OCI-LY7 (cell line): Measurements from ENCODE around the gene DPPA5. TPM values are rescaled to one million over a fixed set of nuclear protein-coding genes. Genes with fewer than 3 reads are reported as not detected.
"Not testable (repeated sequence)": the region's sequence is repeated elsewhere in the genome, so short reads cannot be mapped to it uniquely, and the experiment has no call there.

Source experiments
- BruUV-seq: library from RNA; stranded (reverse); fragments of 400-500 nt; replicated peaks from 2 replicates; lab custom pipeline; 2021; lab: Mats Ljungman, UMichigan
- CTCF ChIA-PET: fragments of 300-600 bp; sonication (Branson Sonifier 250); formaldehyde crosslinking; loops from one replicate; lab custom pipeline; 2022; ENCODE audit warnings: antibody characterized with exemption; ENCODE audit not compliant: unreplicated experiment; lab: Charles Lee
- POLR2A ChIA-PET: fragments of 300-600 bp; sonication (Branson Sonifier 250); formaldehyde crosslinking; loops from one replicate; lab custom pipeline; 2022; ENCODE audit warnings: antibody characterized with exemption; lab: Charles Lee
- DNase-seq: peaks from one replicate; pipeline ENCODE4 v3.0.0-alpha.2; 2015; ENCODE audit warnings: low spot score
- H2AFZ ChIP-seq: fragments of 200-600 bp; sonication (generic), shearing (Covaris generic); 2 replicates; pipeline ENCODE4 v1.6.1; 2014; ENCODE audit warnings: mild to moderate bottlenecking, antibody characterized with exemption, low read length, moderate library complexity
- H3K27ac ChIP-seq: fragments of 200-600 bp; sonication (generic); 2 replicates; pipeline ENCODE4 v1.5.1; 2014; ENCODE audit warnings: mixed run types, low read depth, mild to moderate bottlenecking, moderate library complexity, low read length, inconsistent platforms; ENCODE audit not compliant: poor library complexity, severe bottlenecking
- H3K36me3 ChIP-seq: fragments of 200-600 bp; sonication (generic); 2 replicates; pipeline ENCODE4 v1.6.1; 2014; ENCODE audit warnings: mild to moderate bottlenecking, antibody characterized with exemption, low read length, moderate library complexity, mixed read lengths; ENCODE audit not compliant: insufficient read depth
- H3K4me1 ChIP-seq: fragments of 200-600 bp; sonication (generic); 2 replicates; pipeline ENCODE4 v1.5.1; 2014; ENCODE audit warnings: mild to moderate bottlenecking, low read length; ENCODE audit not compliant: insufficient read depth, poor library complexity, severe bottlenecking
- H3K4me2 ChIP-seq: fragments of 200-600 bp; sonication (generic); 2 replicates; pipeline ENCODE4 v1.6.1; 2014; ENCODE audit warnings: mild to moderate bottlenecking, low read length
- H3K4me3 ChIP-seq: fragments of 200-600 bp; sonication (generic); 2 replicates; pipeline ENCODE4 v1.5.1; 2014; ENCODE audit warnings: mild to moderate bottlenecking, low read depth, low read length; ENCODE audit not compliant: poor library complexity, severe bottlenecking
- H3K79me2 ChIP-seq: fragments of 200-600 bp; sonication (generic); 2 replicates; pipeline ENCODE4 v1.6.1; 2016; ENCODE audit warnings: low read depth, mild to moderate bottlenecking, low read length, moderate library complexity, mixed read lengths; ENCODE audit not compliant: insufficient read depth
- H3K9me2 ChIP-seq: fragments of 200-600 bp; sonication (generic); 2 replicates; pipeline ENCODE4 v1.6.1; 2016; ENCODE audit warnings: mild to moderate bottlenecking, low read length, mixed read lengths; ENCODE audit not compliant: insufficient read depth
- H3K9me3 ChIP-seq: fragments of 200-600 bp; sonication (generic); 2 replicates; pipeline ENCODE4 v1.6.1; 2014; ENCODE audit warnings: mild to moderate bottlenecking, mixed run types, low read length, mixed read lengths
- H4K20me1 ChIP-seq: fragments of 200-600 bp; sonication (generic); 2 replicates; pipeline ENCODE4 v1.6.1; 2014; ENCODE audit warnings: mild to moderate bottlenecking, antibody characterized with exemption, low read length, moderate library complexity, mixed read lengths; ENCODE audit not compliant: insufficient read depth
- EZH2phosphoT487 ChIP-seq: fragments of 200-600 bp; sonication (generic); IDR thresholded peaks from 2 replicates; pipeline ENCODE4 v1.6.1; 2018; ENCODE audit warnings: low read depth, borderline replicate concordance, mild to moderate bottlenecking, mixed run types, antibody characterized with exemption, low read length, moderate library complexity, mixed read lengths
- intact Hi-C: fragments of 100-400 bp; cut with micrococcal nuclease; formaldehyde crosslinking; loops from one replicate; pipeline ENCODE4 v1.10.0; 2022; ENCODE audit not compliant: unreplicated experiment
- total RNA-seq, 2 experiments: library from RNA; depleted of rRNA in 1 of 2; stranded (reverse); fragments of >200 nt in 1 of 2; shearing (Covaris generic) in 1 of 2; gene quantifications; 2 replicates each; pipeline ENCODE4 v1.2.3, GENCODE V29; 2014 to 2022
- TF ChIP-seq, protein P1 (sequence below): fragments of 200-600 bp; sonication (generic); conservative IDR thresholded peaks from 2 replicates; pipeline ENCODE4 v1.5.1; 2014; ENCODE audit warnings: mild to moderate bottlenecking, antibody characterized with exemption, low read length, moderate library complexity, mixed read lengths

DPPA5 gene
- total RNA-seq, 2 experiments from 2014 or later = not detected

DNA sequence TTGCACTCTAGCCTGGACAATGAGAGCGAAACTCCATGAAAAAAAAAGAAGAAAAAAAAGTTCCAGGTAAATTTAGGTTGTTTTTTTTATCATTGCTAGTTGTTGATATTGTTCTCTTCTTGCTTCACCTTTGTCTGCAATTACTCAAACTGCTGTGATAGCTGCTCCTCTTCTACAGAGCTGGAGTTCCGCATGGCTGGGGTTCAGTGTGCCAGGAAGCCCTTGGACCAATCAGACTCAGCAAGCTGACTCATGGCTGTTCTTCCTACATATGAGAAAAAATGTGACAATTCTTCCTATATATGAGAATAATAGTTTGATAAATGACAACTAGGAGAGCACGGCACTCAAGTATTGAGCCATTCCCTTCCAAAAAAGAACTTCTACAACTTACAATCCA, 28.4 kb downstream of the DPPA5 start:
- Histone ChIP-seq H3K4me2 (no peak overlapping the region), H3K27ac (no peak overlapping the region), H3K4me3 (no peak overlapping the region), H2AFZ (peak overlapping the region; percentile 83), H3K9me3 (no peaks in the 10 kb centered on the region), H3K36me3 (no peaks in the 10 kb centered on the region), H3K9me2 (no peaks in the 10 kb centered on the region), H3K79me2 (no peaks in the 10 kb centered on the region), H4K20me1 (no peaks in the 10 kb centered on the region), H3K4me1 (peaks cover 5% of the 10 kb centered on the region)
- intact Hi-C loops = loop anchor here (1.0 to 5.0 kb wide), 6 partner anchors 40 to 913 kb away; partner anchors contain the start of gene KCNQ5
- peak; percentile 22 for DNase-seq
- CTCF ChIA-PET = no interaction called here
- POLR2A ChIA-PET = interaction anchor here (0.7 kb wide), 1 partner anchor 10 kb away, joined by 3 read pairs; no protein-coding TSS in a partner anchor
- TF ChIP-seq, protein P1, sequence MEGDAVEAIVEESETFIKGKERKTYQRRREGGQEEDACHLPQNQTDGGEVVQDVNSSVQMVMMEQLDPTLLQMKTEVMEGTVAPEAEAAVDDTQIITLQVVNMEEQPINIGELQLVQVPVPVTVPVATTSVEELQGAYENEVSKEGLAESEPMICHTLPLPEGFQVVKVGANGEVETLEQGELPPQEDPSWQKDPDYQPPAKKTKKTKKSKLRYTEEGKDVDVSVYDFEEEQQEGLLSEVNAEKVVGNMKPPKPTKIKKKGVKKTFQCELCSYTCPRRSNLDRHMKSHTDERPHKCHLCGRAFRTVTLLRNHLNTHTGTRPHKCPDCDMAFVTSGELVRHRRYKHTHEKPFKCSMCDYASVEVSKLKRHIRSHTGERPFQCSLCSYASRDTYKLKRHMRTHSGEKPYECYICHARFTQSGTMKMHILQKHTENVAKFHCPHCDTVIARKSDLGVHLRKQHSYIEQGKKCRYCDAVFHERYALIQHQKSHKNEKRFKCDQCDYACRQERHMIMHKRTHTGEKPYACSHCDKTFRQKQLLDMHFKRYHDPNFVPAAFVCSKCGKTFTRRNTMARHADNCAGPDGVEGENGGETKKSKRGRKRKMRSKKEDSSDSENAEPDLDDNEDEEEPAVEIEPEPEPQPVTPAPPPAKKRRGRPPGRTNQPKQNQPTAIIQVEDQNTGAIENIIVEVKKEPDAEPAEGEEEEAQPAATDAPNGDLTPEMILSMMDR = no peak
- TF ChIP-seq EZH2phosphoT487 = no peak
- BruUV-seq = no TSS peak

DNA sequence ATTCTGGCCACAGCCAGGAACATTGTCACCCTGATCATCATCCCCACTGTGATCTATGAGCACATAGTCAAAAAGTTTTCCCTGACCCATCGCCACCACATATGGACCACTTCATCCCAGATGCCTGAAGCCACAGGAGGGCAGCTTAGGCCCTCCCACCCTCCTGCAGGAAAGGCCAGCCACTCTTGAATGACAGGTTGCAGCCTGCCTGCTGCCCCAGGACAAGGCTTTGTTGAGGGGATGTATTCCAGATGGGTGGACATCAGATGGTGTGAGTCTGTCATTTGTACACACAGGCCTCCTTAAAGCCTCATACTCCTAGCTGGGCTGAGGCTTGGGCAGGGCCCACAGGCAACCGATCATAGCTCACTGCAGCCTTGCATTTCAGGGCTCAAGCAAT, 30.8 kb downstream of the DPPA5 start:
- Histone ChIP-seq H3K79me2 (no peaks in the 10 kb centered on the region), H3K9me3 (no peaks in the 10 kb centered on the region), H3K9me2 (no peaks in the 10 kb centered on the region), H3K4me1 (peaks cover 5% of the 10 kb centered on the region), H2AFZ (no peak overlapping the region), H4K20me1 (no peaks in the 10 kb centered on the region), H3K4me3 (no peak overlapping the region), H3K4me2 (no peak overlapping the region), H3K36me3 (no peaks in the 10 kb centered on the region), H3K27ac (no peak overlapping the region)
- ChIA-PET CTCF (no interaction called here), POLR2A (interaction anchor here (0.6 kb wide), 1 partner anchor 288 kb away, joined by 4 read pairs; no protein-coding TSS in a partner anchor)
- TF ChIP-seq, protein P1 = no peak
- TF ChIP-seq EZH2phosphoT487 = no peak
- intact Hi-C loops = no loop called here
- DNase-seq = no peak
- no TSS peak for BruUV-seq

DNA sequence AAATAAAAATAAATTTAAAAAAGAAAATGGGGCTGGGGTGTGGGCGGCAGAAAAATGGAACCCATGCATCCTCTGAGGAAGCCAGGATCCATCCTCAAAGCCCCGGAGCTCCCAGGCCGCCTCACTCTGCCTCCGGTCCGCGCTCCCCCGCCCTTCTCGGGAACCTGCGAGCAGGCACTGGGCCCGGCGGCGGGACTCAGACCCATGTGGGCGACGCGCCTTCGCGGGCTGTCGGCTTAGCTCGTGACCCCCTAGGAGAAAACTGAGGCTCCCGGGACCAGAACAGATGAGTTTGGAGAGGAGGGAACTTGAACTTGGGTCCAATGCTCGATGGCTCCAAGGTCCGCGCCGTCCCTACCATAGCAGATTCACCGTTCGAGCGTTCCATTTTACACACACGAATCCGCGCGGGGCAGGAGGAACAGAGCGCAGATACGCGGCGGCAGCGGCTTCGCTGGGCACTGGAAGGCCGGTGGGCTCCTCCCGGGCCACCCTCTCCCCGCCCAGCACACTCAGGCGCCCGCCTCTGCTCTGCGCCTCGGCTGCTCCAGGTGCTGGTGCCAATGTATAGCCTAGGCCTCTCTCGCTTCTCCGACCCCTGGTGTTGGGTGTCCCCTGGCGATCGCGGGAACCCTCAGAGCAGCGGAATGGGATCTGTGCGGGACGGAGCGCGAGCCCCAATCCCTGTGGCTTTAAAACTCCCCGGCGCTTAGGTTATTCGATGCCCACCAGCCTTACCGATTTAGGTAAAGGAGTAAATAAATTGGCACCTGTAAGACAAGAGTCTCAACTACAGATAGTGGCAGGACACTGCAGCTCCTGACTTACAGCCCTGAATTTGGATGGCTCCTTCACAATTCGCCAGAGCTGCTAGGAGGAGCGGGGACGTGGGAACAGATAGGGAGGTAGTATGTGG, 39.2 kb downstream of the DPPA5 start:
- Histone ChIP-seq H3K4me3 (no peak overlapping the region), H3K36me3 (no peaks in the 10 kb centered on the region), H3K27ac (no peak overlapping the region), H3K9me2 (no peaks in the 10 kb centered on the region), H3K4me2 (no peak overlapping the region), H3K79me2 (no peaks in the 10 kb centered on the region), H4K20me1 (no peaks in the 10 kb centered on the region), H3K4me1 (peaks cover 3% of the 10 kb centered on the region), H3K9me3 (no peaks in the 10 kb centered on the region), H2AFZ (no peak overlapping the region)
- no TSS peak for BruUV-seq
- DNase-seq = no peak
- POLR2A ChIA-PET = interaction anchor here (0.7 to 1.4 kb wide), 3 partner anchors 11 to 181 kb away, joined by 3 read pairs; partner anchors contain the start of gene MTO1
- intact Hi-C loops = no loop called here
- TF ChIP-seq, protein P1 = no peak
- TF ChIP-seq EZH2phosphoT487 = no peak
- CTCF ChIA-PET = no interaction called here

DNA sequence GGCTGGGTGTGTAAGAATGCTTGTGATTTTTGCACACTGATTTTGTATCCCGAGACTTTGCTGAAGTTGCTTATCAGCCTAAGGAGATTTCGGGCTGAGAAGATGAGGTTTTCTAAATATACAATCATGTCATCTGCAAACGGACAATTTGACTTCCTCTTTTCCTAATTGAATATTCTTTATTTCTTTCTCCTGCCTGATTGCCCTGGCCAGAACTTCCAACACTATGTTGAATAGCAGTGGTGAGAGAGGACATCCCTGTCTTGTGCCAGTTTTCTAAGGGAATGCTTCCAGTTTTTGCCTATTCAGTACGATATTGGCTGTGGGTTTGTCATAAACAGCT, 43.6 kb downstream of the DPPA5 start:
- Histone ChIP-seq H3K4me2 (peak overlapping the region; percentile 79), H3K4me3 (peak overlapping the region; percentile 75), H3K79me2 (peaks cover 43% of the 10 kb centered on the region), H3K27ac (peak overlapping the region; percentile 65), H2AFZ (peak overlapping the region; percentile 72), H3K4me1 (peaks cover 23% of the 10 kb centered on the region)
- TSS peak; percentile 63 for BruUV-seq
- POLR2A ChIA-PET, DNase-seq, H3K9me2 ChIP-seq, H3K36me3 ChIP-seq, H3K9me3 ChIP-seq, H4K20me1 ChIP-seq, CTCF ChIA-PET: not testable (repeated sequence)
- intact Hi-C loops = loop anchor here (1.0 to 2.0 kb wide), 2 partner anchors 47 to 688 kb away; partner anchors contain the start of genes KCNQ5 and KHDC1
